ENCODE data around the gene PIGU.

Gene PIGU

GRCh38 chr20:34622821-34623451 is 54.0 kb downstream of the PIGU start:
- Histone ChIP-seq H3K27me3 (ENCODE audit: insufficient read depth, poor library complexity, severe bottlenecking) (no peaks in the 10 kb centered on the region), H3K27ac (replicated peaks) (peak overlapping the region; percentile 44)

GRCh38 chr20:34621383-34622367 is 55.2 kb downstream of the PIGU start:
- H3K27me3 ChIP-seq (ENCODE audit: insufficient read depth, poor library complexity, severe bottlenecking) = no peaks in the 10 kb centered on the region
- DNase-seq (ENCODE audit: low read depth in 1 of 2, low spot score in 1 of 2) = no peak
- H3K27ac ChIP-seq (replicated peaks) = no peak overlapping the region
- H3K4me3 ChIP-seq (replicated peaks; ENCODE audit: insufficient read depth, low read length) = no peak overlapping the region
- no peak for TF ChIP-seq GABPA (IDR thresholded peaks at IDR 0.05; ENCODE audit: low read depth)
- TF ChIP-seq POLR2AphosphoS5 (IDR thresholded peaks at IDR 0.05; ENCODE audit: low read depth) = no peak
- no peak for TF ChIP-seq REST (IDR thresholded peaks at IDR 0.05; ENCODE audit: insufficient replicate concordance, low read depth)
- no peak for TF ChIP-seq SPI1 (IDR thresholded peaks at IDR 0.05; ENCODE audit: borderline replicate concordance, low read depth)
- TF ChIP-seq CTCF (IDR thresholded peaks at IDR 0.05; ENCODE audit: insufficient read depth, low read length) = no peak

More at GRCh38 chr20:34622821-34623451, 54.0 kb downstream of the PIGU start:
- no peak overlapping the region; the same call in 1 of the 2 replicates for H3K4me3 ChIP-seq (replicated peaks; ENCODE audit: insufficient read depth, low read length)
- no peak for TF ChIP-seq REST (IDR thresholded peaks at IDR 0.05; ENCODE audit: insufficient replicate concordance, low read depth)
- no peak for TF ChIP-seq GABPA (IDR thresholded peaks at IDR 0.05; ENCODE audit: low read depth)
- 0 out of 2 replicates have a peak, but pooled peaks have one; percentile 40 for TF ChIP-seq POLR2AphosphoS5 (IDR thresholded peaks at IDR 0.05; ENCODE audit: low read depth)
- DNase-seq (ENCODE audit: low read depth in 1 of 2, low spot score in 1 of 2) = peak; percentile 63 to 94

GRCh38 chr20:34621036-34621343 is 55.9 kb downstream of the PIGU start:
- TF ChIP-seq GABPA (IDR thresholded peaks at IDR 0.05; ENCODE audit: low read depth) (no peak), CTCF (IDR thresholded peaks at IDR 0.05; ENCODE audit: insufficient read depth, low read length) (no peak), SPI1 (IDR thresholded peaks at IDR 0.05; ENCODE audit: borderline replicate concordance, low read depth) (no peak), POLR2AphosphoS5 (IDR thresholded peaks at IDR 0.05; ENCODE audit: low read depth) (no peak), REST (IDR thresholded peaks at IDR 0.05; ENCODE audit: insufficient replicate concordance, low read depth) (no peak)
- no peak for DNase-seq (ENCODE audit: low read depth in 1 of 2, low spot score in 1 of 2)
- H3K27ac ChIP-seq (replicated peaks) = no peak overlapping the region
- no peaks in the 10 kb centered on the region for H3K27me3 ChIP-seq (ENCODE audit: insufficient read depth, poor library complexity, severe bottlenecking)
- no peak overlapping the region for H3K4me3 ChIP-seq (replicated peaks; ENCODE audit: insufficient read depth, low read length)

Data from HL-60 (cell line).